ACHN (cell line): ENCODE results near the gene RNF20.
"Not testable (repeated sequence)": the region's sequence is repeated elsewhere in the genome, so short reads cannot be mapped to it uniquely, and the experiment has no call there.

Experiments used
- DNase-seq: peaks from one replicate; pipeline ENCODE4 v3.0.0-alpha.2; 2015
- in situ Hi-C: cut with HindIII; loops from 2 replicates; pipeline ENCODE4 v1.10.0; 2017; ENCODE audit warnings: low sequenced_read_pairs, low pct_ligation_motif_present, low pct_unique_long_range_greater_than_20kb

The RNF20 gene, protein sequence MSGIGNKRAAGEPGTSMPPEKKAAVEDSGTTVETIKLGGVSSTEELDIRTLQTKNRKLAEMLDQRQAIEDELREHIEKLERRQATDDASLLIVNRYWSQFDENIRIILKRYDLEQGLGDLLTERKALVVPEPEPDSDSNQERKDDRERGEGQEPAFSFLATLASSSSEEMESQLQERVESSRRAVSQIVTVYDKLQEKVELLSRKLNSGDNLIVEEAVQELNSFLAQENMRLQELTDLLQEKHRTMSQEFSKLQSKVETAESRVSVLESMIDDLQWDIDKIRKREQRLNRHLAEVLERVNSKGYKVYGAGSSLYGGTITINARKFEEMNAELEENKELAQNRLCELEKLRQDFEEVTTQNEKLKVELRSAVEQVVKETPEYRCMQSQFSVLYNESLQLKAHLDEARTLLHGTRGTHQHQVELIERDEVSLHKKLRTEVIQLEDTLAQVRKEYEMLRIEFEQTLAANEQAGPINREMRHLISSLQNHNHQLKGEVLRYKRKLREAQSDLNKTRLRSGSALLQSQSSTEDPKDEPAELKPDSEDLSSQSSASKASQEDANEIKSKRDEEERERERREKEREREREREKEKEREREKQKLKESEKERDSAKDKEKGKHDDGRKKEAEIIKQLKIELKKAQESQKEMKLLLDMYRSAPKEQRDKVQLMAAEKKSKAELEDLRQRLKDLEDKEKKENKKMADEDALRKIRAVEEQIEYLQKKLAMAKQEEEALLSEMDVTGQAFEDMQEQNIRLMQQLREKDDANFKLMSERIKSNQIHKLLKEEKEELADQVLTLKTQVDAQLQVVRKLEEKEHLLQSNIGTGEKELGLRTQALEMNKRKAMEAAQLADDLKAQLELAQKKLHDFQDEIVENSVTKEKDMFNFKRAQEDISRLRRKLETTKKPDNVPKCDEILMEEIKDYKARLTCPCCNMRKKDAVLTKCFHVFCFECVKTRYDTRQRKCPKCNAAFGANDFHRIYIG

DNA sequence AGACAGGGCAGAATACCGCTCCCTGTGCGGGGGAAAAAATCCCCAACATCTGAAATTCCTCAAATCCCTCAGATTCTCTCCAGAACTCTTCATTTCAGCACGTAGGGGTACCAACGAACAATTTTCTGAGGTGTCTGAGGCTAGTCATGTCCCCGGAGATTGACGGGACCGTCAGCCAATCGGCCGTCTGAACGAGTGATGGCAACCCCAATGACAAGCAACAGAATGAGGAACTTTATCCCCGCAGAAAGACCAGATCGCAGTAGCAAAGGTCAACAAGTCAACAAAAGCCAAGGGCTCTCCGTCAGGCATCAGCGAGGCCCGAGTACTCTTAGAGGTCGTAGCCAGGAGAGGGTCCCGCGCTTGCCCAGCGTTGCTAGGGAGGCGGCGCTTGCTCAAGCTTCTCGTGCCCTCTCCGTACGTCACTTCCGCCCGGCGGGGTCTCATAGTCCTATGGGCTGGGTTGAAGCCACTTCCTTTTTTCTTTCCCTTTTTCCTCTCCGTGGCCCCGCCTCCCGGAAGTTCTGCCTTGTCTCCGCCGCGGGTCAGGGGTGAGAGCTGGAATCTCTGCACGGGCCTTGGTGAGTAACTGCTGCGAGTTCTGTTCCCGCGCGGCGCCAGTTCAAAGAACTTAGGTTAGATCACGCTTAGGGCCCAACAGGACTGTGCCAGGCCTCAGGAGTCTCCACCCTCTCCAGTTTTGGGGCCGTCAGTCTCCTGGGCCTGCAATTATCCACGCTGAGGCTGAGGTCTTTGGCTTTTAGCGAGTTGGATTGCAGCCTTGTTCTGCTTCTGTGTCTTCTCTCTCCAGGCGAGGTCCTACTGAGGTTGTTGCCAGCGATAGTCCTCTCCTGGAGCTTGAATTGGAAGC, at the start of gene RNF20:
Gene RNF20, plus strand, starts transcription at position 520 of the 871 bp plus-strand sequence. CDS start 1,571 bp downstream, outside the sequence.
- in situ Hi-C loops = no loop called here
- peak; percentile 98 for DNase-seq

DNA sequence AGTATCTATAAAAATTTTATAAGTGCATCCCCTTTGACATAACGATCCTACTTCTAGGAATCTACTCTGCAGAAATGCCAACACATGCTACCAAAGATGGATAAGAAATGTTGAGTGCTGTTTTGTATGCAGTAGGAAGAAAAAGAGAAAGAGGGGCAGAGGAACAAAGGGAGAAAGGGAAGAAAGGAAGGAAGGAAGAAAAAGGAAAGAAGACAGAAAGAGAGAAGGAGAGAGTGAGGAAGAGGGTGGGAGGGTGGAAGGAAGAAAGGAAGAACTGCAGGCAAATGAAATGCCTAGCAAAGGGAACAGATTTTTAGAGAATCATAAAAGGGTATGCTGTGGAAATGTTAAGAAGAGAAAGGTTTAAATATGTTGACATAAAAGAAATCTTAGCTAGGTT, 49.6 kb upstream of the RNF20 start:
- DNase-seq = no peak
- in situ Hi-C loops = no loop called here

DNA sequence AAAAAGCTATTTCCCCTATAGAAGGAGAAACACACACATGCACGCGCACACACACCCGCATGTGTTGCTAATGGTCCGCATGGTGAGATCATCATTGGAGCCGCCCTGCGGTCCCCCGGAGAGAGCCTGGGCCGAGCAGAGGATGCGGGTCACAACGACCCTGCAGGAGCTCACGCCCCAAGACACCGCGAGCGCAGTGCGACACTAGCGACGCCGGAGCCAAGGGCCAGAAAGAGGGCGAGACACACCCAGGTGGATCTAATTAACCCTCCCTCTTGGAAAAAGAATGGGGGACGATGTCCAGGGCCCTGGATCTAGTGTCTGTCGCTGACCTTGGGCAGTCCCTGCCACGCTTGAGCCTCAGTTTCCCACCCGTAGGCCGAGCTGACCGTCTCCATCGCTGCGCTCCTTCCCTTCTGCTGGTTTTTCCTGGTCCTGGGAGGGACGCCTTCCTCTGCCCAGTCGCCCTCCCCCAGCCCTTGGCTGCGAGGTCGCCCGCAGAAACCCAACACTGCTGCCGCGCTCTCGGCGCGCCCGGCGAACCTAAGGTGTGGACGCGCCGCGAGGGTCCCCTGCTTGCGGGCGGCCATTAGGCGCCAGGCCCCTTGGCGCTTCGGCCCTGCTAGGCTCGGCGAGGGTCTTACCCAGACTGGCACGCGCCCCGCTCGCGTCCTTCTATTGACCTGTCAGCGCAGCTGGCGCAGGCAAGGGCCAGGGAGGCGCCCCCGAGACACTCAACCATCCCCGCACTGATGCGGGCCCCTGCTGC, 47.5 kb upstream of the RNF20 start:
- in situ Hi-C loops = no loop called here
- DNase-seq = peak; percentile 50

DNA sequence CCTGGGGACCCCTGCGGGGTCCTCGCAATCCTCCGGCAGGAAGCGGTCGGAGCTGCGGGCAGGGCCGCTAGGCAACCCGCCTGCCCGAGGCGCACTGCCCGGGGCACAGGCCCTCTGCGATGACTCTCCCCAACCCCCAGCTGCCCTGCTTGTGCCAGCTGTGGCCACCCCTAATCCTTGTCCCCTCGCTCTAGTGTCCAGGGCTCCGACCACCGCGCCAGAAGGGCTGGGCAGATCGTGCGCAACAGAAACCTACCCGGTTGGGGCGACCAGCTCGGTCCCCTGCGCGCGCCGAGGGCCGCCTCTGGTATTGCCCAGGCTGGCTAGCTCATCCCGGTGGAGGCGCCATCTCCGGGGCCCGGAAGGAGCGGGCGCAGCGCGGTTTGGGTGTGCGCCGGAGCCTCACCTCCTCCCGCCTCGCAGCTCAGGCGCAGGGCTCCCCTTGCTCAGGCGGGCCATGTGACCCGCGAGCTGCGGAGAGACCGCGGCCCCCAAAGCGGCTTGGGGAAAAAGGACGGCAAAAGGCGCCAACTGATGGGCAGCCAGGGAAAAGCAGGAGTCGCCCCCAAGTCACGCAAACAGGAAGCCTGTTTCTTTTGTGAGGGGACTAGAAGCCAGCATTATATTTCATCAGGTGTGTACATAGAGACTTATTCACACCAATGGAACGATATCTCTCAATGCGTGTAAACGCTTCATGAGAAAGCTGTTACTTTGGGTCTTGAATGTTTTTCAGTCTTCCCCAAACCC, 46.8 kb upstream of the RNF20 start:
- in situ Hi-C loops = no loop called here
- peak; percentile 75 for DNase-seq

DNA sequence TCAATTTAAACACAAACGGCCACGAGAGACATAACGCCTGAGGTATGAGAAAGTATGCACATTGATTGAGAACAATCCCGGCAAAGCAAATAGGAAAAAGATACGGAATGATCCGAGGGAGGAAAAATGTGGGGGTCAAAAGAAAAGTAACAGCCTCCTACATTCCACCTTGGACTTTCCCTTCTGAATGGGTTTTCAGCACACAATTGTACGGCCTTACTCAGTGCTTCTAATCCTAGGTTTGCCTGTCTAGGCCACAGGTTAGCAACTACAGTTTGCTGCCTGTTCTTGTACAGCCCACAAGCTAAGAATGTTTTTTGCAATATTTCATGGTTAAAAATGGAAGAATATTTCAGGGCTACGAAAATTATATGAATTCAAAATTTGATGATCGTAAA, 46.2 kb upstream of the RNF20 start:
- in situ Hi-C loops = no loop called here
- DNase-seq = no peak

DNA sequence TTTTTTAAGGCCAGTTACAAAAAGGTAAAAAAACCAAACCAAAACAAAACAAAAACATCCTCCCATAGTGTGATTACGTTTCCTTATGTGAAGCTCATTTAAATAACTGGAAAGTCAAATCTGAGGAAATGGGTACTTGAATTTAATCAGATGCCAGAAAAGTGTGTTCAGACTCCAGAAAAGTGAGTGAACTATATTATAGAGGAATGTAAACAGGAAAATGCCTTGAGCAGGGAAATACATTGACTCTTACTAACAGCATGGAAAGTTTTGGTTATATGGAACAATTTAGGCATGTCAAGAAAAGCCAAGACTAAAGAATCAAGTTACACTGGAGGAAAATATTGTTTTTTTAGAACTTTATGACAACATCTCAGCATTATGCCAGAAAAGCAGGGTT, 37.8 kb upstream of the RNF20 start:
- in situ Hi-C loops = no loop called here
- no peak for DNase-seq

DNA sequence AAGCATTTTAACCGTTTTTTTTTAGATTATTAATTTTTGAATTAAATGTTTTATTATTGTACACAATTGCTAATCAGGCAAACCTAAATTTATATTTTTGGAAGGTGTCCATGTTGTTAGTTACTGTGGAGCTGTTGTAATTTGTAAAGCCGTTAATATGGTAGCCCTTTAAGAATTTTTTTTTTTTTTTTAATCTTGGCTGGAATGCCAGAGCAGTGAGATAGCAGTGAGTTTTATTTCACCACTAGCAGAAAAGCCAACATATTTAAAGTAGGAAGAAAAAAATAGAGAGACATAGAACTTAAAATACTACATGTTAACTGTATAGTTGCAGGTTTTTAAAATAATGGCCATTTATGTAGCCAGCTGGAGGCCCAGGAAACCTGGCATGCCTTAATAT, 35.3 kb upstream of the RNF20 start:
- DNase-seq = no peak
- in situ Hi-C loops = no loop called here

DNA sequence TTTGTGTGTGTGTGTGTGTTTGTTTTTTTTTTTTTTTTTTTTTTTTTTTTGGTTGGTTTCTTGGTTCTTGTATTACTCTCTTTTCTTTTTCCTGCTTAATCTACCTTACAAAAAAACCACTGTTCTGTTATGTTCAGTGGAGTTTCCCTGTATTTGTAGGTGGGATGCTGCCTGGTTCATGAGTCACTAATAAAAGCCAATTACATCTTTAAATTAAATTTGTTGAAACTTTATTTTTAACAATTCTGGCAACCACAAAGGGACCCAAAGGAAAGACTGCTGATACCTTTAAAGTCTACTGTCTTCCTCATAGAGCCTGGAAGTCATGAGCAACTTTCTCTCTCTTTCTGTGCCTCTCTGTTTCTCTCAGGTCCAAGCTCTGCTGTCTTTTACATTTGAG, 29.5 kb upstream of the RNF20 start:
- in situ Hi-C loops = no loop called here
- no peak for DNase-seq

DNA sequence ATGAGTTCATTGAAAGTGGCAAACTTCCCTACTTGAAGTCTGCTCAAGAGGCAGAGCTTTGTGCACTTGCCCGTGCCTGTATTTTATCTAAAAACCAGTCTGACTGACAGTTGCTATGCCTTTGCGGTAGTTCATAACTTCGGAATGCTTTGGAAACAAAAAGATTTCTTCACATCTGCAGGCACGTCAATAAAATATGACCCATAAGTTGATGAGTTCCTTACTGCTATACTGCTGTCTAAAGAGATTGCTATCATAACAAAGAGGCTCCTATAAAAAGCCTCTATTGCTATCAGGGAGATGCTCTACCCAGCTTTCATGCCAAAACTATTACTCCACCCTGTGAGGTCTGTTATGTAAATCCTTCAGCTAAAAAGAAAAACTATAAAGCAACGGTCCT, 25.4 kb upstream of the RNF20 start:
- in situ Hi-C loops = no loop called here
- DNase-seq = no peak

DNA sequence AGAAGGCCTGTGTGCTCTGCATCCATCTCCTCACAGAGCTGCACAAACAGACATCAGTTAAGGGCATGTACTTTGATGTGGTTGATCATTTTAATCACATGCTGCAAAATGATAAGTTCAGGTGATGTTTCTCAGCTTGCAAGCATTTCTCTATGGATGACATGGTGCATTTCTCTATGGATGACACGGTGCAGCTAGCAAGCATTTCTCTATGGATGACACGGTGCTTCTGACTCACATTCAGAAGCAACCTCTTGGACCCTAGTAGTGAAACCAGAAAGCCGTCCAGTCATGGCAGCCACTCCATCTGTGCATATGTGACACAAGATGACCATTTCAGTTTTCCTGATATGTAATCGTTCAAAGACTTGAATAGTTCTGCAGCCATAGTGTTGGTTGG, 24.1 kb upstream of the RNF20 start:
- in situ Hi-C loops = no loop called here
- no peak for DNase-seq

DNA sequence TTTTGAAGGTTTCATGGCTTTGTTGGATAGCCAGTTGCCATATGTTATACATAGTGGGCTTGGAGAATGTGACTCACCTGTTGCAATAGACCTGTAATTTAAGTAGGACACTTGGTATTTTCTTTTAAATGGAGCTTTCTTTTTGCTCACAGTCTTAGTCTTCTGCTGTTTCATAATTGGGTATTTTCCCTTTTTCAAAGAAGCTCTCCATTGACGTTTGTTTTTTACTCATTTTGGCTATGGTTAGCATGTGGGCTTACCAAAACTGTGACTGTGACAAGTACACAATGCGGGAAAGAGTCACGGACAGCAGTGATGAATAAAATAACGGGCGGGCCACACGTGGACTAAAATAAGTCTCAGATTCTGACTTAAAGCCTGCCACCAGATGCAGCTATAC, 23.2 kb upstream of the RNF20 start:
- in situ Hi-C loops = no loop called here
- DNase-seq = no peak

DNA sequence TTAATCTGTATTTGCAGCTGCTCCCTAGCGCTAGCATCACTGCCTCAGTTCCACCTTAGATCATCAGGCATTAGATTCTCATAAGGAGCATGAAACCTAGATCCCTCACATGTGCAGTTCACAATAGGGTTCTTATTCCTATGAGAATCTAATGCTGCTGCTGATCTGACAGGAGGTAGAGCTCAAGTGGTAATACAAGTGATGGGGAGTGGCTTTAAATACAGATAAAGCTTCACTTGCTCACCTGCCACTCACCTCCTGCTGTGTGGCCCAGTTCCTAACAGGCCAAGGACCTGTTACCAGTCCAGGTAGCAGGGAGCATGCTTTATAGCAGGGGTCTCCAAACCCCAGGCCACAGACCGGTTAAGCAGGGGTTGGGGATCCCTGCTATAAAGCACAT, 22.6 kb upstream of the RNF20 start:
- DNase-seq = no peak
- in situ Hi-C loops = no loop called here

DNA sequence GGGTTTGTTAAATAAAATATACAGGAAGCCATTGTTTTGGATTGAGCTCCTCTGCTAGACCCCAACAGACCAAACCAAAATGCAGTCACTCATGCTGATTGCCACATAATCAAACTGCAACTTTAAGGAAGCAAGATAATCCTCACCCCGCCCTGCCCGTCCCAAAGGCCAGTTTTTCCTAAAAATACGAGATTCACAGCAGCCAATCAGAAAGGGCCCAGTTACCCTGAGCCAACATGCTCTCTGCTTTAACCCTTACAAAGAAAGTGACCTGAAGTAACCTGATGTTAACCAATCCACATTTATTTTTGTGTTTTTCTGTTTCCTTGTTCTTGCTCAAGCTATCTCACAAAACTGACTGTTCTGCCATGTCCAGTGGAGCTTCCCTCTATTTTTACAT, 21.5 kb upstream of the RNF20 start:
- in situ Hi-C loops = no loop called here
- no peak for DNase-seq

DNA sequence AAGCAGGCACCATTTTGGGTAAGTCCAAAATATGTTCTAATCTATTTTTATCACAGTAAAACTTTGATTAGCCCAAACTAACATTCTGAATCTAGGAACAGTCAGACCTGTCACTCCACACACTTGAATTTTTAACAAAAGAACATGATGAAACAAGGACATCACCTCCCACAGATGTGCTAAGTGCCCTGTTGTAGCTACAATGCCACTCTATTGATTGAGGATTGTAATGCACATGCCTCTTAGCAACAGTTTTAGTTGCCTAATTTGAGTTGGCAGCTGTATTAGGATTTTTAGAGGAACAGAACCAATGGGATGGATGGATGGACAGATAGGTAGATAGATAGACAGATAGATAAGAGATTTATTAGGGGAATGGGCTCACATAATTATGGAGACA, 20.3 kb upstream of the RNF20 start:
- no peak for DNase-seq
- in situ Hi-C loops = no loop called here

DNA sequence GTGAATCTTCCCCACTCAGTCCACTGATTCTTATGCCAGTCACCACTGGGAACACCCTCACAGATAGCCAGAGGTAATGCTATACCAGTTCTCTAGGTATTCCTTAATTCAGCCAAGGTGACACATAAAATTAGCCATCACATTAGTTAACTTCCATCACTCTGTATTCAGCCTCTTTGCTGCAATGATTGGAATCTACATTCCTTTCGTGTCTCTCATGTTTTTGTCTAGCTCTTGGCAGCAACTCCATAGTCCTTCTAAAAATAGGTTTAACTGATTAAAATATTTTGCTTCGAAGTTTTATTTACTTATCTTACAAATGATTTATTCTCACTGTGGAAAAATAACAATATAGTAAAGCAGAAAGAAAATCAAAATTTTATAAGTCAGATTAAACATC, 19.6 kb upstream of the RNF20 start:
- peak; percentile 5 for DNase-seq
- in situ Hi-C loops = no loop called here

DNA sequence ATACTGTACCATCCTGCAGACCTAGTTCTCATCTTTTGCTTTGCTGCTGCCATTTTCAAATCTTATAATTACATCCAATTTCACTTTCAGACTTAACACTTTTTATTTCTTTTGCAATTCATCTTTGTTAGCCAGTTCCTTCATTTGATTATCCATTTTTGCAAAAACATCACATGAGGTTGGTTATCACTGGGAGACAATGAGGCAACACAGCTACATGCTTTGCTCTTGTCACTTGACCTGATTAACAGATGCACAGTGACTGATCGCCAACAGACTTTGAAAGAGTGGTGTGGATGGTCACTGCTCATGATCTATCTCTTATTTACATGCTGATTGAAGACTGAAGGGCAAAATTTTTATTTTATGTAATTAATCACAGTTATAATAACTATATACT, 17.0 kb upstream of the RNF20 start:
- no peak for DNase-seq
- in situ Hi-C loops = no loop called here

DNA sequence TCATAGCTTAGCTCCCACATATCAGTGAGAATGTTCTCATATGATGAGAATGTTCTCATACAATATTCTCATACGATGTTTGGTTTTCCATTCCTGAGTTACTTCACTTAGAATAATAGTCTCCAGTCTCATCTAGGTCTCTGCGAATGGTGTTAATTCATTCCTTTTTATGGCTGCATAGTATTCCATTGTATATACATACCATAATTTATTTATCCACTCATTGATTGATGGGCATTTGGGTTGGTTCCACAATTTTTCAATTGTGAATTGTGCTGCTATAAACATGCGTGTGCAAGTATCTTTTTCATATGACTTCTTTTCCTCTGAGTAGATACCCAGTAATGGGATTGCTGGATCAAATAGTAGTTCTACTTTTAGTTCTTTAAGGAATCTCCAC, 15.2 kb upstream of the RNF20 start:
- DNase-seq, in situ Hi-C loops: not testable (repeated sequence)
